GM18517 (cell line): ENCODE data around the gene TMPRSS6.

Source experiments
- ATAC-seq: cut with Tn5 transposase; IDR thresholded peaks from one replicate; pipeline ENCODE4 v1.9.1; 2021; ENCODE audit warnings: mild to moderate bottlenecking, moderate library complexity; ENCODE audit not compliant: unreplicated experiment

TMPRSS6 gene

GRCh38 chr22:37017356-37017755 lies 92.2 kb downstream of the TMPRSS6 start:
- no peak for ATAC-seq

- no peak for ATAC-seq
Measured at GRCh38 chr22:37016134-37016910, 93.2 kb downstream of the TMPRSS6 start.

GRCh38 chr22:37015587-37015878 lies 94.0 kb downstream of the TMPRSS6 start:
- no peak for ATAC-seq
